ENCODE data around the gene IGSF3.
"Not testable (repeated sequence)": the region's sequence is repeated elsewhere in the genome, so short reads cannot be mapped to it uniquely, and the experiment has no call there.

DNA sequence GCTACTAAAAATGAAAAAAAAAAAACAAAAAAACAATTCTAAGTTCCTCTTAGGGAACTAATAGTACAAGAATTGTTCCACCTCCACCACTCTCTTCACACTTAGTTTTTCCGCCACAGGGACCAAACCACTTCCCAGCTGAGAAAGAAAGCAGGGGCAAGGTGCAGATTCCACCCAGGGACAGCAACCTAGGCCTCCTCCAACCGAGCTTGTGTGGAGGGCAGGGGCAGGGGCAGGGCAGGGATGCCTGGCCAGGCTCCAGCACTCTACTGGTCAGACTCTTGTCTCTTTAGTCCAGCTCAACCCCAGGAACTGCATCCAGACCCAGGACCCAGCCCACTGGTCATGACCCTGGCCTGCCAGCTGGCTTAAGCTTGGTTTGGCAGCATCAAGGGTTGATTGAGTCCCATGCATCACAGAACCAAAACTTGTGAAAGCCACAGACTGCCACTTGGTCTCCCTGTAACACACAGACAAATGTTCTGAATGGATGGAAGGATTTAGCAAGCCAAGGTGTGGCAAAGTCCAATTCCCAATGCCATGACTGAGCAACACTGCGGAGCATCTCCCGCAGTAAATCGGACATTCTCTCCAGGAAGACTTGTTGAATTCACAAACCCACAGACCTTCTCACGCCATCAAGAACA is 77.1 kb downstream of the IGSF3 start:
- TF ChIP-seq YY1 (IDR thresholded peaks at IDR 0.05; ENCODE audit: insufficient read depth, insufficient read length); ZNF274 (IDR thresholded peaks at IDR 0.05; ENCODE audit: low read depth, low read length): not testable (repeated sequence)

Measured in NT2/D1 (cell line).